Measurements from ENCODE around the gene PLPP4. TPM values are rescaled to one million over a fixed set of nuclear protein-coding genes. Genes with fewer than 3 reads are reported as not detected.

The PLPP4 gene
- total RNA-seq, 2 donors from 2014 or later = not detected

GRCh38 chr10:120527691-120528090 lies 70.7 kb downstream of the PLPP4 start:
- no peaks in the 10 kb centered on the region for H3K9me3 Mint-ChIP-seq
- peaks cover 13 to 14% of the 10 kb centered on the region in 2 donors for H3K27me3 Mint-ChIP-seq
- no peaks in the 10 kb centered on the region for H3K36me3 Mint-ChIP-seq
- H3K4me1 Mint-ChIP-seq (ENCODE audit: low read depth in 2 of 2) = peaks cover 0 to 4% of the 10 kb centered on the region in 2 donors
- no peak overlapping the region for H3K4me3 Mint-ChIP-seq
- DNase-seq (ENCODE audit: low spot score) = no peak
- no peak for ATAC-seq
- no peak overlapping the region for H3K27ac Mint-ChIP-seq

- Mint-ChIP-seq H3K4me3 (no peak overlapping the region), H3K9me3 (peaks cover 3% of the 10 kb centered on the region), H3K36me3 (peaks cover 14% of the 10 kb centered on the region), H3K27me3 (peaks cover 27 to 34% of the 10 kb centered on the region in 2 donors), H3K4me1 (ENCODE audit: low read depth in 2 of 2) (peaks cover 0 to 4% of the 10 kb centered on the region in 2 donors), H3K27ac (no peak overlapping the region)
- ATAC-seq (no peak), DNase-seq (ENCODE audit: low spot score) (no peak)
These were observed 73.7 kb downstream of the PLPP4 start for GRCh38 chr10:120530699-120531098.

GRCh38 chr10:120538091-120538490 lies 81.1 kb downstream of the PLPP4 start:
- DNase-seq (ENCODE audit: low spot score) = no peak
- no peaks in the 10 kb centered on the region for H3K4me1 Mint-ChIP-seq (ENCODE audit: low read depth in 2 of 2)
- peaks cover 19 to 38% of the 10 kb centered on the region in 2 donors for H3K27me3 Mint-ChIP-seq
- peaks cover 3% of the 10 kb centered on the region for H3K9me3 Mint-ChIP-seq
- ATAC-seq = no peak
- no peak overlapping the region for H3K27ac Mint-ChIP-seq
- H3K4me3 Mint-ChIP-seq = no peak overlapping the region
- peaks cover 15% of the 10 kb centered on the region for H3K36me3 Mint-ChIP-seq

- Mint-ChIP-seq H3K36me3 (peaks cover 15% of the 10 kb centered on the region), H3K4me3 (no peak overlapping the region), H3K27ac (no peak overlapping the region), H3K9me3 (peaks cover 3% of the 10 kb centered on the region), H3K27me3 (peaks cover 14 to 29% of the 10 kb centered on the region in 2 donors), H3K4me1 (ENCODE audit: low read depth in 2 of 2) (no peaks in the 10 kb centered on the region)
- DNase-seq (ENCODE audit: low spot score) (no peak), ATAC-seq (no peak)
These were observed 82.0 kb downstream of the PLPP4 start for GRCh38 chr10:120539076-120539475.

GRCh38 chr10:120540486-120540885 lies 83.5 kb downstream of the PLPP4 start:
- Mint-ChIP-seq H3K36me3 (peaks cover 4% of the 10 kb centered on the region), H3K4me1 (ENCODE audit: low read depth in 2 of 2) (no peaks in the 10 kb centered on the region), H3K4me3 (no peak overlapping the region), H3K27ac (no peak overlapping the region), H3K27me3 (peaks cover 5 to 15% of the 10 kb centered on the region in 2 donors), H3K9me3 (peaks cover under 1% of the 10 kb centered on the region)
- DNase-seq (ENCODE audit: low spot score) (no peak), ATAC-seq (no peak)

- H3K4me3 Mint-ChIP-seq = no peak overlapping the region
- ATAC-seq (no peak), DNase-seq (ENCODE audit: low spot score) (no peak)
- no peaks in the 10 kb centered on the region for H3K36me3 Mint-ChIP-seq
- H3K4me1 Mint-ChIP-seq (ENCODE audit: low read depth in 2 of 2) = no peaks in the 10 kb centered on the region
- H3K9me3 Mint-ChIP-seq = no peaks in the 10 kb centered on the region
- no peak overlapping the region for H3K27ac Mint-ChIP-seq
- H3K27me3 Mint-ChIP-seq = peaks cover 6 to 9% of the 10 kb centered on the region in 2 donors
These were observed 85.0 kb downstream of the PLPP4 start for GRCh38 chr10:120541984-120542383.

GRCh38 chr10:120542591-120542990 lies 85.6 kb downstream of the PLPP4 start:
- Mint-ChIP-seq H3K27me3 (peaks cover 6 to 7% of the 10 kb centered on the region in 2 donors), H3K9me3 (no peaks in the 10 kb centered on the region), H3K4me3 (no peak overlapping the region), H3K27ac (no peak overlapping the region), H3K4me1 (ENCODE audit: low read depth in 2 of 2) (no peaks in the 10 kb centered on the region), H3K36me3 (no peaks in the 10 kb centered on the region)
- DNase-seq (ENCODE audit: low spot score) (no peak), ATAC-seq (no peak)

GRCh38 chr10:120543291-120543690 lies 86.3 kb downstream of the PLPP4 start:
- no peak overlapping the region for H3K27ac Mint-ChIP-seq
- peaks cover 6 to 7% of the 10 kb centered on the region in 2 donors for H3K27me3 Mint-ChIP-seq
- no peaks in the 10 kb centered on the region for H3K4me1 Mint-ChIP-seq (ENCODE audit: low read depth in 2 of 2)
- ATAC-seq (no peak), DNase-seq (ENCODE audit: low spot score) (no peak)
- no peak overlapping the region for H3K4me3 Mint-ChIP-seq
- H3K36me3 Mint-ChIP-seq = no peaks in the 10 kb centered on the region
- H3K9me3 Mint-ChIP-seq = no peaks in the 10 kb centered on the region

GRCh38 chr10:120548210-120548609 lies 91.2 kb downstream of the PLPP4 start:
- H3K9me3 Mint-ChIP-seq = no peaks in the 10 kb centered on the region
- H3K36me3 Mint-ChIP-seq = no peaks in the 10 kb centered on the region
- ATAC-seq (no peak), DNase-seq (ENCODE audit: low spot score) (no peak)
- peaks cover 11 to 15% of the 10 kb centered on the region in 2 donors for H3K27me3 Mint-ChIP-seq
- no peak overlapping the region for H3K4me3 Mint-ChIP-seq
- H3K4me1 Mint-ChIP-seq (ENCODE audit: low read depth in 2 of 2) = no peaks in the 10 kb centered on the region
- no peak overlapping the region for H3K27ac Mint-ChIP-seq

GRCh38 chr10:120552262-120552661 lies 95.2 kb downstream of the PLPP4 start:
- Mint-ChIP-seq H3K27ac (no peak overlapping the region), H3K36me3 (peaks cover 10% of the 10 kb centered on the region), H3K9me3 (peaks cover 5% of the 10 kb centered on the region), H3K4me1 (ENCODE audit: low read depth in 2 of 2) (no peaks in the 10 kb centered on the region), H3K27me3 (peaks cover 6 to 8% of the 10 kb centered on the region in 2 donors), H3K4me3 (no peak overlapping the region)
- DNase-seq (ENCODE audit: low spot score) (no peak), ATAC-seq (no peak)

- no peak overlapping the region for H3K4me3 Mint-ChIP-seq
- no peak for ATAC-seq
- no peak overlapping the region for H3K27ac Mint-ChIP-seq
- peaks cover 5% of the 10 kb centered on the region for H3K9me3 Mint-ChIP-seq
- peaks cover 10% of the 10 kb centered on the region for H3K36me3 Mint-ChIP-seq
- DNase-seq (ENCODE audit: low spot score) = no peak
- no peaks in the 10 kb centered on the region for H3K4me1 Mint-ChIP-seq (ENCODE audit: low read depth in 2 of 2)
- H3K27me3 Mint-ChIP-seq = peaks cover 8% of the 10 kb centered on the region in 2 donors
These were observed 96.9 kb downstream of the PLPP4 start for GRCh38 chr10:120553911-120554310.

- H3K9me3 Mint-ChIP-seq = peaks cover 5% of the 10 kb centered on the region
- no peak for DNase-seq (ENCODE audit: low spot score)
- H3K4me1 Mint-ChIP-seq (ENCODE audit: low read depth in 2 of 2) = no peaks in the 10 kb centered on the region
- no peak overlapping the region for H3K4me3 Mint-ChIP-seq
- peaks cover 0 to 4% of the 10 kb centered on the region in 2 donors for H3K27me3 Mint-ChIP-seq
- peaks cover 10% of the 10 kb centered on the region for H3K36me3 Mint-ChIP-seq
- ATAC-seq = no peak
- H3K27ac Mint-ChIP-seq = no peak overlapping the region
These were observed 98.4 kb downstream of the PLPP4 start for GRCh38 chr10:120555436-120555835.

GRCh38 chr10:120555842-120556532 lies 99.0 kb downstream of the PLPP4 start:
- Mint-ChIP-seq H3K4me1 (ENCODE audit: low read depth in 2 of 2) (no peaks in the 10 kb centered on the region), H3K27me3 (peaks cover 0 to 4% of the 10 kb centered on the region in 2 donors), H3K4me3 (no peak overlapping the region), H3K36me3 (peaks cover 10% of the 10 kb centered on the region), H3K9me3 (peaks cover 5% of the 10 kb centered on the region), H3K27ac (no peak overlapping the region)
- DNase-seq (ENCODE audit: low spot score) = no peak
- no peak for ATAC-seq

- DNase-seq (ENCODE audit: low spot score) (no peak), ATAC-seq (no peak)
- no peaks in the 10 kb centered on the region for H3K4me1 Mint-ChIP-seq (ENCODE audit: low read depth in 2 of 2)
- peaks cover 10% of the 10 kb centered on the region for H3K36me3 Mint-ChIP-seq
- no peak overlapping the region for H3K27ac Mint-ChIP-seq
- H3K9me3 Mint-ChIP-seq = peaks cover 5% of the 10 kb centered on the region
- H3K27me3 Mint-ChIP-seq = peaks cover 0 to 4% of the 10 kb centered on the region in 2 donors
- no peak overlapping the region for H3K4me3 Mint-ChIP-seq
These were observed 100.3 kb downstream of the PLPP4 start for GRCh38 chr10:120557311-120557710.

GRCh38 chr10:120559800-120560199 lies 102.8 kb downstream of the PLPP4 start:
- Mint-ChIP-seq H3K27ac (no peak overlapping the region), H3K4me1 (ENCODE audit: low read depth in 2 of 2) (no peaks in the 10 kb centered on the region), H3K9me3 (no peaks in the 10 kb centered on the region), H3K36me3 (no peaks in the 10 kb centered on the region), H3K4me3 (no peak overlapping the region), H3K27me3 (peaks cover 2 to 4% of the 10 kb centered on the region in 2 donors)
- DNase-seq (ENCODE audit: low spot score) (no peak), ATAC-seq (no peak)
